Measurements from ENCODE around the gene CDK12. TPM values are rescaled to one million over a fixed set of nuclear protein-coding genes. Genes with fewer than 3 reads are reported as not detected.

CDK12 gene
- total RNA-seq, 2 donors from 2014 or later: 97.4 to 105 TPM

DNA sequence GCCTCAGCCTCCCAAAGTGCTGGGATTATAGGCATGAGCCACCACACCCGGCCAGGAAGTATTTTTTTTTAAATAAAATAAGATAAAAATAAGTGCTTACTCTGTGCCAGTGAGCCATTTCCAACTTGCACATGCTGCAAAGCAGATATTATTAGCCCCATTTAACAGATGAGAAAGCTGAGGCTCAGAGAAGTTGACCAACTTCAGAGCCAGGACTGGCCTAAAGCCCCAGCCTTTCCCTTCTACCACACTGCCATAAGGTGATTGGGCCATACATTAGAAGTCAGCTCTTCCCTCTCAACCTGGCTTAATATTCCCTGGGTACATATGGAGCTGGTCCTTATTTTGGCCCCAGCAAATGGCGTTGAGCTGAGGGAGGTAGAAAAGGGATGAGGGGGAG, 121.4 kb downstream of the CDK12 start:
- H3K4me3 Mint-ChIP-seq: no peak overlapping the region
- H3K36me3 Mint-ChIP-seq (ENCODE audit: low read depth): peaks cover 4% of the 10 kb centered on the region
- H3K27ac Mint-ChIP-seq: no peak overlapping the region

More for the DNA sequence above, 121.4 kb downstream of the CDK12 start:
- DNase-seq (no peak), ATAC-seq (no peak)
- no peaks in the 10 kb centered on the region for H3K27me3 Mint-ChIP-seq
- H3K9me3 ChIP-seq (ENCODE audit: control insufficient read depth, low read length, poor library complexity, severe bottlenecking): no peaks in the 10 kb centered on the region
- H3K4me1 Mint-ChIP-seq: no peaks in the 10 kb centered on the region

Other genes starting within 250 kb of the CDK12 start
- not detected for gene STAC2, start 235.5 kb upstream of the CDK12 start, total RNA-seq
- gene FBXL20, start 59.9 kb upstream of the CDK12 start, total RNA-seq: 10 to 100 TPM; 23.4 to 30.4 TPM
- gene MED1, start 10.2 kb upstream of the CDK12 start, total RNA-seq: 10 to 100 TPM; 37.8 to 41.3 TPM
- gene NEUROD2, start 146.4 kb downstream of the CDK12 start, total RNA-seq: not detected
- gene PPP1R1B, start 165.5 kb downstream of the CDK12 start, total RNA-seq: under 1 TPM; 0.22 to 0.42 TPM
- gene STARD3, start 175.7 kb downstream of the CDK12 start, total RNA-seq: 10 to 100 TPM; 60.9 to 67.2 TPM
- gene TCAP, start 203.9 kb downstream of the CDK12 start, total RNA-seq: 1 to 10 TPM; 1.5 to 3.1 TPM
- not detected for gene PNMT, start 207.0 kb downstream of the CDK12 start, total RNA-seq
- gene PGAP3, start 226.6 kb downstream of the CDK12 start, total RNA-seq: 10 to 100 TPM; 28.8 to 31.3 TPM
- 1 to 10 TPM; 1.3 to 3.5 TPM for gene ERBB2, start 238.6 kb downstream of the CDK12 start, total RNA-seq